Gastrocnemius medialis (tissue), 4 donors: ENCODE measurements around the gene NUP205. TPM values are rescaled to one million over a fixed set of nuclear protein-coding genes. Genes with fewer than 3 reads are reported as not detected.
A peak's percentile ranks its signal among the peaks of the same experiment; 100 is the strongest.

ENCODE experiments used
- ATAC-seq, 2 donors: fragments of 150-250 bp; one replicate each; pipeline ENCODE4 v1.9.1; 2016
- DNase-seq, 2 donors: peaks; one replicate each; pipeline ENCODE4 v3.0.0-alpha.2; 2019
- H3K27ac ChIP-seq, 4 donors: fragments of 200-600 bp; sonication (generic); 1 replicate in 1 of 4; 2 replicates in 3 of 4; pipeline ENCODE4 v1.5.1; 2016 to 2018; ENCODE audit warnings: mild to moderate bottlenecking in 2 of 4, moderate library complexity in 1 of 4
- H3K27me3 ChIP-seq, 3 donors: fragments of 200-600 bp; sonication (generic) in 2 of 3; 1 replicate in 1 of 3; 2 replicates in 2 of 3; pipeline versions ENCODE4 v1.5.1 to v1.6.0; 2016 to 2019; ENCODE audit warnings: mild to moderate bottlenecking in 1 of 3, moderate library complexity in 1 of 3
- H3K36me3 ChIP-seq, 2 donors: fragments of 200-600 bp; sonication (generic) in 1 of 2; one replicate each; pipeline ENCODE4 v1.5.1; 2017 to 2018
- H3K4me1 ChIP-seq, 2 donors: fragments of 200-600 bp; sonication (generic) in 1 of 2; one replicate each; pipeline ENCODE4 v1.5.1; 2016 to 2017; ENCODE audit warnings: mild to moderate bottlenecking in 2 of 2
- H3K4me3 ChIP-seq, 4 donors: fragments of 200-600 bp; sonication (generic) in 3 of 4; 1 replicate in 1 of 4; 2 replicates in 3 of 4; pipeline ENCODE4 v1.5.1; 2016 to 2019; ENCODE audit warnings: mild to moderate bottlenecking in 2 of 4
- H3K9me3 ChIP-seq, 3 donors: fragments of 200-600 bp; sonication (generic) in 2 of 3; 1 replicate in 1 of 3; 2 replicates in 2 of 3; pipeline ENCODE4 v1.5.1; 2016 to 2019
- POLR2A ChIP-seq, 2 donors: fragments of 450-650 bp; IDR thresholded peaks; one replicate each; pipeline ENCODE4 v1.6.1; 2017; ENCODE audit warnings: antibody characterized with exemption in 2 of 2, mild to moderate bottlenecking in 2 of 2, moderate library complexity in 2 of 2
- in situ Hi-C, 4 donors: fragments of 200-750 bp; cut with MboI; loops; one replicate each; pipeline versions ENCODE4 v1.15.0 to v1.8.0; 2017; ENCODE audit warnings: low sequenced_read_pairs in 4 of 4
- intact Hi-C: fragments of 100-400 bp; cut with DNase I; formaldehyde crosslinking; loops from one replicate; pipeline ENCODE4 v1.15.1; 2023; ENCODE audit warnings: low total_unique reads
- total RNA-seq, 4 donors: library from RNA; depleted of rRNA; stranded (reverse); fragments of >200 nt; gene quantifications; one replicate each; pipeline versions ENCODE4 v1.1.0 to v1.2.3, GENCODE V29; 2016
- TF ChIP-seq, protein P1 (sequence below), 5 experiments: fragments of 450-650 bp in 3 of 5; fragments of 200-600 bp in 2 of 5; sonication (generic) in 2 of 5; IDR thresholded peaks in 4 of 5; conservative IDR thresholded peaks in 1 of 5; 1 replicate in 4 of 5; 2 replicates in 1 of 5; pipeline ENCODE4 v1.5.1; 2016 to 2019; ENCODE audit warnings: antibody characterized with exemption in 5 of 5, mild to moderate bottlenecking in 3 of 5, moderate library complexity in 3 of 5

Gene NUP205
- total RNA-seq, 4 donors from 2014 or later = 12.7 to 33.5 (median 23.6) TPM

DNA sequence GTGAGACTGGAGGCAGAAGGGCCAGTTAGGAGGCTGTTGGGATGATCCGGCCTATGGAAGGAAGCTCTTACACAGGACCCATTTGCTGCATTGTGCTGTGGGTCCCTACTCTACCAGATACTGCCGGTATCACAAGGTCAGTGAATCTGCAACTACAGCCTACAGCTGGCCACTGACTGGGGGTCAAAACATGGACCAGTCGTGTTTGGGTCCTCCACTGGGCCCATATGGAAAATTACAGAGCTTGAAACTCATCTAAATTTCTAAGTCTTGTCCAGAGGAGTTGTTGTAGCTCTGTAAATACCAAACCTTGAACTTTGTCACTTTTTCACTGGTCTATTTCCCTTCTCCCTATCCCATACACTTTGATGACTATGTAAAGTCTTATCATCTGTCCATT, 5.6 kb upstream of the NUP205 start:
- ATAC-seq = no peak
- in situ Hi-C loops (loop anchor here in 1 of 4 donors (10.0 kb wide), 1 partner anchor 267 kb away; no protein-coding TSS in a partner anchor), intact Hi-C loops (loop anchor here (10.0 kb wide), 2 partner anchors 137 to 907 kb away; partner anchors contain the start of gene BPGM)

DNA sequence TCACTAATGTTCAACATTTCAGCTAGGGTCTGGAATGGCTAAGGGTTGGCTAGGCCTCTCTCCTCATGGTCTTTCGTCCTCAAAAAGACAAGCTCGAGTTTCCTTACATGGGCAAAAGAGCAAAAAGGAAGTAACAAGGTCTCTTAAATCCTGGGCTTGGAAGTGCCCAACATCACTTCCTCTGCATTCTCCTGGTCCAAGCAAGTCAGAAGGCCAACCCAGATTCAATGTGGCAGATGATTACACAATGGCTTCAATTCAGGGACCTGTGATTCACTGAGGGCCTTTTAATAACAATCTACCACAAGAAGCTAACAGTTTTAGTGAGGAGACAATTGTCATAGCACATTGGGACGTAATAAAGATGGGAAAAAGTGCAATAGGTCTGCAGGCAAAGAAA, 4.4 kb upstream of the NUP205 start:
- DNase-seq = no peak
- no peak overlapping the region for H3K4me3 ChIP-seq
- H3K27ac ChIP-seq = no peak overlapping the region
- no peaks in the 10 kb centered on the region for H3K36me3 ChIP-seq
- in situ Hi-C loops (loop anchor here in 1 of 4 donors (10.0 kb wide), 1 partner anchor 269 kb away; no protein-coding TSS in a partner anchor), intact Hi-C loops (loop anchor here (10.0 kb wide), 2 partner anchors 139 to 909 kb away; partner anchors contain the start of gene BPGM)
- no peaks in the 10 kb centered on the region for H3K27me3 ChIP-seq
- H3K4me1 ChIP-seq = peaks cover 0 to 4% of the 10 kb centered on the region in 2 donors
- TF ChIP-seq, protein P1, sequence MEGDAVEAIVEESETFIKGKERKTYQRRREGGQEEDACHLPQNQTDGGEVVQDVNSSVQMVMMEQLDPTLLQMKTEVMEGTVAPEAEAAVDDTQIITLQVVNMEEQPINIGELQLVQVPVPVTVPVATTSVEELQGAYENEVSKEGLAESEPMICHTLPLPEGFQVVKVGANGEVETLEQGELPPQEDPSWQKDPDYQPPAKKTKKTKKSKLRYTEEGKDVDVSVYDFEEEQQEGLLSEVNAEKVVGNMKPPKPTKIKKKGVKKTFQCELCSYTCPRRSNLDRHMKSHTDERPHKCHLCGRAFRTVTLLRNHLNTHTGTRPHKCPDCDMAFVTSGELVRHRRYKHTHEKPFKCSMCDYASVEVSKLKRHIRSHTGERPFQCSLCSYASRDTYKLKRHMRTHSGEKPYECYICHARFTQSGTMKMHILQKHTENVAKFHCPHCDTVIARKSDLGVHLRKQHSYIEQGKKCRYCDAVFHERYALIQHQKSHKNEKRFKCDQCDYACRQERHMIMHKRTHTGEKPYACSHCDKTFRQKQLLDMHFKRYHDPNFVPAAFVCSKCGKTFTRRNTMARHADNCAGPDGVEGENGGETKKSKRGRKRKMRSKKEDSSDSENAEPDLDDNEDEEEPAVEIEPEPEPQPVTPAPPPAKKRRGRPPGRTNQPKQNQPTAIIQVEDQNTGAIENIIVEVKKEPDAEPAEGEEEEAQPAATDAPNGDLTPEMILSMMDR (IDR thresholded peaks at IDR 0.05 in 4 of 5, conservative IDR thresholded peaks at IDR 0.05 in 1 of 5) = no peak
- no peaks in the 10 kb centered on the region for H3K9me3 ChIP-seq
- no peak for ATAC-seq

More for the DNA sequence above, 5.6 kb upstream of the NUP205 start:
- Histone ChIP-seq H3K9me3 (no peaks in the 10 kb centered on the region), H3K27ac (no peak overlapping the region), H3K4me3 (no peak overlapping the region), H3K27me3 (no peaks in the 10 kb centered on the region), H3K4me1 (peaks cover 0 to 2% of the 10 kb centered on the region in 2 donors), H3K36me3 (no peaks in the 10 kb centered on the region)
- TF ChIP-seq, protein P1 (IDR thresholded peaks at IDR 0.05 in 4 of 5, conservative IDR thresholded peaks at IDR 0.05 in 1 of 5) = no peak
- TF ChIP-seq POLR2A (IDR thresholded peaks at IDR 0.05) = no peak
- no peak for DNase-seq

DNA sequence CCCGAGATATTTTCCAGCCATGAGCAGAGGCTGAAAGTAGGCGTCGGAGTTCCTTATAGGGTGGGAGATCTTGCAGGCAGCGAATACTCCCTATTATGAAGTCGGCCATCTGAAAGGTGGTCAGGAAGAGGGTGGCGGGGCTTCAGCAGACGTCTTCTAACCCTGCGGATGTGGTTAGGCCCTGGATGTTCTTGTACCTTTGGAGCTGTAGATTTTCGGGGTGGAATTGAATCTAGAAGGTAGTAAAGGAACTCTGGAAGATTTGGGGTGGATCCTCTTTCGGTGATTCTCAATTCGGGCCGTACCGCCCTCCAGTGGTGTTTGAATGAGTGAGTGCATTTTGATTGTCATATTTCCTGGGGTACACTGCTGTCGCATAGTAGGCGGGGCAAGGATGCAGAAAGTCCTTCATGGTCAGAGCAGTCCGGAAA, 635 bp downstream of the NUP205 start:
- H3K9me3 ChIP-seq = no peaks in the 10 kb centered on the region
- H3K27me3 ChIP-seq = no peaks in the 10 kb centered on the region
- no peaks in the 10 kb centered on the region for H3K36me3 ChIP-seq
- H3K4me3 ChIP-seq = peak overlapping the region; percentile 75 to 97 (median 86)
- H3K27ac ChIP-seq = peak overlapping the region; percentile 85 to 96 (median 94)
- DNase-seq (peak; percentile 6 to 20), ATAC-seq (peak; percentile 32 to 51)
- intact Hi-C loops = loop anchor here (1.0 to 10.0 kb wide), 4 partner anchors 144 to 914 kb away; partner anchors contain the start of genes BPGM and WDR91
- in situ Hi-C loops = loop anchor here in 3 of 4 donors (5.0 to 10.0 kb wide), 3 partner anchors 46 to 276 kb away; partner anchors contain the start of gene CNOT4 (in 2 of the 3)
- TF ChIP-seq POLR2A (IDR thresholded peaks at IDR 0.05) = no peak
- TF ChIP-seq, protein P1 (IDR thresholded peaks at IDR 0.05 in 4 of 5, conservative IDR thresholded peaks at IDR 0.05 in 1 of 5) = peak in 3 of 5 experiments; percentile 38 to 48 (median 44)
- peaks cover 6 to 14% of the 10 kb centered on the region in 2 donors for H3K4me1 ChIP-seq

DNA sequence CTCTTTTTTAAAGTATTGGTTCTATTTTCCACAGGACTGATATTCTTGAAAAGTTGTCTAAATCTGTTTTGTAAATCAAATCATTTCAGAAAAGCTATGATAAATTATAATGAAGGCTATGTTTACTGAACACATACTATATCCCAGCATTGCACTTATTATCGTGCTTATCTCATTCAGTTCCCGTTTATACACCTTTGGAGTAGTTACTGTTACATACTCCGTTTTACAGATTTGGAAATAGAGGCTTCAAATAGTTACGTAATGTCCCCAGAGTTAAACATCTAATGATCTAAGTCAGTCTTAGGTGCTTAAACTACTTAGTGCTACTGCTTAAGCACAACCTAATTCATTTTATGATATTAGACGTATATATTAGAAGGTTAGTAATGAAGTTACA, 1.2 kb downstream of the NUP205 start:
- Histone ChIP-seq H3K4me1 (peaks cover 6 to 14% of the 10 kb centered on the region in 2 donors), H3K27ac (peak overlapping the region; percentile 85 to 96 (median 94)), H3K9me3 (no peaks in the 10 kb centered on the region), H3K36me3 (no peaks in the 10 kb centered on the region), H3K4me3 (peak overlapping the region; percentile 75 to 97 (median 86)), H3K27me3 (no peaks in the 10 kb centered on the region)
- intact Hi-C loops = loop anchor here (1.0 to 10.0 kb wide), 4 partner anchors 144 to 914 kb away; partner anchors contain the start of genes BPGM and WDR91
- TF ChIP-seq, protein P1 (IDR thresholded peaks at IDR 0.05 in 4 of 5, conservative IDR thresholded peaks at IDR 0.05 in 1 of 5) = no peak
- no peak for TF ChIP-seq POLR2A (IDR thresholded peaks at IDR 0.05)
- ATAC-seq (no peak), DNase-seq (no peak)
- in situ Hi-C loops = loop anchor here in 3 of 4 donors (5.0 to 10.0 kb wide), 3 partner anchors 47 to 277 kb away; partner anchors contain the start of gene CNOT4 (in 2 of the 3)
